ENCODE data around the gene DPYD.

DPYD gene

GRCh38 chr1:97433094-97433823 lies 487.6 kb downstream of the DPYD start:
- no peak for DNase-seq (ENCODE audit: low spot score)

- no peak for DNase-seq (ENCODE audit: low spot score)
These were observed 493.5 kb downstream of the DPYD start for GRCh38 chr1:97427371-97427770.

- DNase-seq (ENCODE audit: low spot score) = no peak
These were observed 496.6 kb downstream of the DPYD start for GRCh38 chr1:97424209-97424608.

GRCh38 chr1:97423403-97423802 lies 497.4 kb downstream of the DPYD start:
- no peak for DNase-seq (ENCODE audit: low spot score)

GRCh38 chr1:97417661-97418060 lies 503.2 kb downstream of the DPYD start:
- DNase-seq (ENCODE audit: low spot score) = no peak

- DNase-seq (ENCODE audit: low spot score) = no peak
These were observed 506.0 kb downstream of the DPYD start for GRCh38 chr1:97414682-97415312.

- DNase-seq (ENCODE audit: low spot score) = no peak
These were observed 508.1 kb downstream of the DPYD start for GRCh38 chr1:97412737-97413136.

GRCh38 chr1:97412166-97412565 lies 508.7 kb downstream of the DPYD start:
- DNase-seq (ENCODE audit: low spot score) = no peak

- no peak for DNase-seq (ENCODE audit: low spot score)
These were observed 524.4 kb downstream of the DPYD start for GRCh38 chr1:97396463-97396862.

- DNase-seq (ENCODE audit: low spot score) = no peak
These were observed 528.1 kb downstream of the DPYD start for GRCh38 chr1:97392701-97393100.

- no peak for DNase-seq (ENCODE audit: low spot score)
These were observed 535.1 kb downstream of the DPYD start for GRCh38 chr1:97385536-97386277.

- no peak for DNase-seq (ENCODE audit: low spot score)
These were observed 536.4 kb downstream of the DPYD start for GRCh38 chr1:97384294-97384968.

- no peak for DNase-seq (ENCODE audit: low spot score)
These were observed 537.0 kb downstream of the DPYD start for GRCh38 chr1:97383797-97384196.

- DNase-seq (ENCODE audit: low spot score) = no peak
These were observed 538.6 kb downstream of the DPYD start for GRCh38 chr1:97382206-97382605.

GRCh38 chr1:97379387-97380075 lies 541.3 kb downstream of the DPYD start:
- DNase-seq (ENCODE audit: low spot score) = no peak

- DNase-seq (ENCODE audit: low spot score) = no peak
These were observed 542.2 kb downstream of the DPYD start for GRCh38 chr1:97378596-97378995.

GRCh38 chr1:97377432-97378034 lies 543.3 kb downstream of the DPYD start:
- no peak for DNase-seq (ENCODE audit: low spot score)

GRCh38 chr1:97373000-97373399 lies 547.8 kb downstream of the DPYD start:
- DNase-seq (ENCODE audit: low spot score) = no peak

GRCh38 chr1:97372531-97372930 lies 548.3 kb downstream of the DPYD start:
- DNase-seq (ENCODE audit: low spot score) = no peak

- DNase-seq (ENCODE audit: low spot score) = no peak
These were observed 552.5 kb downstream of the DPYD start for GRCh38 chr1:97368296-97368695.

GRCh38 chr1:97366984-97367383 lies 553.9 kb downstream of the DPYD start:
- no peak for DNase-seq (ENCODE audit: low spot score)

GRCh38 chr1:97365026-97365425 lies 555.8 kb downstream of the DPYD start:
- no peak for DNase-seq (ENCODE audit: low spot score)

All from putamen (tissue), 1 donor.